Thyroid gland (tissue), 4 donors: ENCODE data around the gene ZBTB5.
"Not testable (repeated sequence)": the region's sequence is repeated elsewhere in the genome, so short reads cannot be mapped to it uniquely, and the experiment has no call there.

Source experiments
- POLR2A ChIP-seq, 2 donors: fragments of 450-650 bp; IDR thresholded peaks; one replicate each; pipeline ENCODE4 v1.6.1; 2017; ENCODE audit warnings: antibody characterized with exemption in 2 of 2, mild to moderate bottlenecking in 2 of 2, moderate library complexity in 1 of 2
- TF ChIP-seq, protein P1 (sequence below), 6 experiments: fragments of 200-600 bp in 3 of 6; fragments of 450-650 bp in 3 of 6; sonication (generic) in 3 of 6; IDR thresholded peaks; one replicate each; pipeline ENCODE4 v1.5.1; 2016 to 2019; ENCODE audit warnings: antibody characterized with exemption in 6 of 6, mild to moderate bottlenecking in 2 of 6, inconsistent platforms in 1 of 6, moderate library complexity in 1 of 6

DNA sequence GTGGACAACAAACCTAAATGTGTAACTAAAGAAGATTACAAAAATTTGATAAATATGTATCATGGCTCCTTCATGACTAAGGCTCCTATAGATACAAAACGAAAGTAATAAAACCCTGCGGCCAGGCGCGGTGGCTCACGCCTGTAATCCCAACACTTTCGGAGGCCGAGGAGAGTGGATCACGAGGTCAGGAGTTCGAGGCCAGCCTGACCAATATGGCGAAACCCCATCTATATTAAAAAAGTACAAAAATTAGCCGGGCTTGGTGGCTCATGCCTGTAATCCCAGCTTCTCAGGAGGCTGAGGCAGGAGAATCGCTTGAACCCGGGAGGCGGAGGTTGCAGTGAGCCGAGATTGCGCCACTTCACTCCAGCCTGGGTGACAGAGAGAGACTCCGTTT lies 2.3 kb upstream of the ZBTB5 start:
- TF ChIP-seq, protein P1, sequence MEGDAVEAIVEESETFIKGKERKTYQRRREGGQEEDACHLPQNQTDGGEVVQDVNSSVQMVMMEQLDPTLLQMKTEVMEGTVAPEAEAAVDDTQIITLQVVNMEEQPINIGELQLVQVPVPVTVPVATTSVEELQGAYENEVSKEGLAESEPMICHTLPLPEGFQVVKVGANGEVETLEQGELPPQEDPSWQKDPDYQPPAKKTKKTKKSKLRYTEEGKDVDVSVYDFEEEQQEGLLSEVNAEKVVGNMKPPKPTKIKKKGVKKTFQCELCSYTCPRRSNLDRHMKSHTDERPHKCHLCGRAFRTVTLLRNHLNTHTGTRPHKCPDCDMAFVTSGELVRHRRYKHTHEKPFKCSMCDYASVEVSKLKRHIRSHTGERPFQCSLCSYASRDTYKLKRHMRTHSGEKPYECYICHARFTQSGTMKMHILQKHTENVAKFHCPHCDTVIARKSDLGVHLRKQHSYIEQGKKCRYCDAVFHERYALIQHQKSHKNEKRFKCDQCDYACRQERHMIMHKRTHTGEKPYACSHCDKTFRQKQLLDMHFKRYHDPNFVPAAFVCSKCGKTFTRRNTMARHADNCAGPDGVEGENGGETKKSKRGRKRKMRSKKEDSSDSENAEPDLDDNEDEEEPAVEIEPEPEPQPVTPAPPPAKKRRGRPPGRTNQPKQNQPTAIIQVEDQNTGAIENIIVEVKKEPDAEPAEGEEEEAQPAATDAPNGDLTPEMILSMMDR (IDR thresholded peaks at IDR 0.05): not testable (repeated sequence)
- not testable (repeated sequence) for TF ChIP-seq POLR2A (IDR thresholded peaks at IDR 0.05)
